HG02973 (cell line): ENCODE data around the gene SEC14L5.

Source experiments
- ATAC-seq: cut with Tn5 transposase; IDR thresholded peaks from one replicate; pipeline ENCODE4 v1.9.1; 2021; ENCODE audit warnings: moderate library complexity; ENCODE audit not compliant: unreplicated experiment

Gene SEC14L5

DNA sequence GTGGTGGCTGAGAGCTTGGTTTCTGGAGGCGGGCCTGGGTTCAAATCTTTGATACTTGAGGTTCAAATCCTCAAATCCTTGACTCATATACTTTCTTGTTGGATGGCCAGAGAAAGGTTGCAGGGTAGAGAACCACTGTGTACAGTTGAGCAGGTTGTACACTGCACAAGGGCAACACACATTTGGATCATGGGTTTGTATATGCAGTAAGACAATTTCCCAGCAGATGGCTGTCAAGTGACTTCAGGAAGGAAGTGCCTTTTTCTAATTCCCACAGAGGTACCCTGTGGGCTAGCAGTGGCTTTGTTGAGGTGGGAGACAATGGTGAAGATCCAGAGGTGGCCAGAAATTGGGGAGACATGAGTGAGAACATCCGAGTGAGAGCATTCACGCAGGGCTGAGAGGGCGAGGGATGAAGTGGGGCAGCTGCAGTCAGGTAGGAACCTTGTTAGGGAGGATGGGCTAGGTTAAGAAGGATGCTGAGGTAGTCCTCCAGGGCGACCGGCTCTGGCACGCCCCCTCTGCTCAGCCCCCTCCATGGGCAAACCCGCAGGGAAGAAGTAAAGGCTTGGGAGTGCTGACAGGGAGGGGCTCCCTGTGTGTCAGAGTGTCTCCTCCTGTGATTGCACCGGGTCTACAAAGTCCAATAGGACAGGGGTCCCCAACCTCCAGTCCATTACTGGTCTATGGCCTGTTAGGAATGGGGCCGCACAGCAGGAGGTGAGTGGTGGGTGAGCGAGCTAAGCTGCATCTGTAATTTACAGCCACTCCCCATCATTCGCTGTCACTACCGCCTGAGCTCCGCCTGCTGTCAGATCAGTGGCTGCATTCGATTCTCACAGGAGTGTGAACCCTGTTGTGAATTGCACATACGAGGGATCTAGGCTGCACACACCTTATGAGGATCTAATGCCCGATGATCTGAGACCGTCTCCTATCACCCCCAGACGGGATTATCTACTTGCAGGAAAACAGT is 104.9 kb downstream of the SEC14L5 start:
- ATAC-seq, result no peak

DNA sequence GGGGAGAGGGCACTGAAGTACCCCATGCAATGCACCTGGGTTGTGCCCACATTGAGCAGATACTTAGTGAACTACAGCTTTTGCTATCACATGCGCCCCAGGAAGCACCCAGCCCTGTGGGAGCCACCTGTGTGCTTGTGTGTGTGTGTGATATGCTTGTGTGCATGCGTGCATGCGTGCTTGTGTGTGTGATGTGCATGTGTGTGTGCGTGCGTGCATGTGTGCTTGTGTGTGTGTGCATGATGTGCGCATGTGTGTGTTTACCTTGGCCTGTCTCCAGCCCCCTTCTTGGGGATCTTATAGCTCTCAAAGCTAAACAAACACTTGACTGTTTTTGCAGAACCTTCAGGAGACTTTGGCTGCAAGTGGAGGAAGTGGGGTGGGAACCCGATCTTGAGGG is 106.8 kb downstream of the SEC14L5 start:
- no peak for ATAC-seq

DNA sequence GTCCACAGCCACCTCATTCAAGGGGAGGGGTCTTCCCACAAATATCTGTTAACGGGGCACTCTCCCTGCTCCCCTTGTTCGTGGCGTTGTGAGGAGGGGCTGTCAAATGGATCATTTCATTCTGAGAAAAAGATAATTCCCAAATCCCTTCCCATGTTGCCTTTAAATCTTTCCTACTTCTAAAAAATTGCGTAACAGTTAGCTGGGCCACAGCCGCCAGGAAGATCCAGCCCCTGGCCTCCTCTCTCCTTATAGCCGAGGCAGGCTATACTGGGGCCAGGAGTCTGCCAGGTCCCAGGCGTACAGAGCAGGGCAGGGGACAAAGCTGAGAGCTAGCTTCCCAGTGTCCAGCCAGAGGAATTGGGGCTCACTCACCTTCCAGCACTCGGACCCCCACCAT is 107.2 kb downstream of the SEC14L5 start:
- no peak for ATAC-seq

DNA sequence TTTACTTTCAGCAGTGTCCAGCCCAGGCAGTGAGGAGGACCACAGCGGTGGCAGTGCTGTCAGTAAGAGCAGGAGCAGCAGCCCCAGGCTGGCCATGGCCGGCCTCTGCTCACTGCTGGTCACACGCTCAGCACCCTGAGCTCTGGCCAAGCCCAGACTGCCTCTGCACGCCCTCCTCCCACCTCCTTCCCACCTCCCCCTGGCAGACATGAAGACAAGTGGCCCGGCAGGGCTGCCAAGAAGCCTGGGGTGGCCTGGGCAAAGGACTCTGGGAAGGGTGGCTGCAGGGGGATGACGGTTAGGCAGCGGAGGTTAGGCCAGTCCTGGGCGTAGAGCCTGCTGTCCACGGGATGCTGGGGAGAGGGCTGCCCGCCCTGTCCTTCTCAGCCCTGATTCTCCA is 107.7 kb downstream of the SEC14L5 start, which contains the start of gene C16orf89:
C16orf89 (minus strand) TSS at position 144 of the 400 bp plus-strand sequence; CDS start at position 96, 48 bp downstream.
- ATAC-seq, result no peak

DNA sequence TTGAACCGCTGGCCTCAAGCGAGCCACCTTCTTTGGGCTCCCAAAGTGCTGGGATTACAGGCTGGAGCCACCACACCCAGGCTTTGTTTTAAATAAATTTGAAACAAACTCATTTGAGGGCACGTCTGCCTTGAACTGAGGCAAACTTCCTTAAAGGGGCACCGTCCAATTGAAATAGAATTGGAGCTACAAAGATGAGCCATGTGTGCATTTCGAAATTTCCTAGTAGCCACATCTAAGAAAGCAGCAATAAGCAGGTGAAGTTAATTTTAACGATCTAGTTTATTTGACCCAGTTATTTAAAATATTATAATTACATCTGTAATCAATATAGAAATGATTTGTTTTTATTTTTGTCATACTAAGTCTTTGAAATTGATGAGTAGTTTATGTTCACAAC is 108.4 kb downstream of the SEC14L5 start:
- no peak for ATAC-seq
